Measurements from ENCODE around the gene TP53I11. TPM values are rescaled to one million over a fixed set of nuclear protein-coding genes. Genes with fewer than 3 reads are reported as not detected.

Gene TP53I11
- total RNA-seq (2016; rRNA removed; fragmentation: Illumina TruSeq; extraction: Trizol) (not detected in 2 replicates), polyA plus RNA-seq (2011; rRNA removed) (not detected in 2 replicates), polyA minus RNA-seq (2011; rRNA and poly(A)+ RNA removed; ENCODE audit: low replicate concordance) (1.0 TPM in 1 of 2 replicates, not detected in the other), Bru-seq, nascent RNA (percentile 8 among the genes with signal in this experiment), BruChase-seq, experiment 1, labeled RNA remaining after a 6-hour chase (percentile 16 among the genes with signal in this experiment), BruChase-seq, experiment 2, labeled RNA remaining after a 2-hour chase (percentile 8 among the genes with signal in this experiment)
- total RNA-seq (2016; cell fraction: cytosol; rRNA removed; fragmentation: Illumina TruSeq; extraction: Trizol; ENCODE audit: low read depth), result not detected in 2 replicates
- not detected in 2 replicates for total RNA-seq (2016; cell fraction: insoluble cytoplasmic fraction; rRNA removed; fragmentation: Illumina TruSeq; extraction: Trizol)
- total RNA-seq (2016; cell fraction: membrane; rRNA removed; fragmentation: Illumina TruSeq; extraction: Trizol), result not detected in 2 replicates
- not detected in 2 replicates for total RNA-seq (2016; cell fraction: nucleus; rRNA removed; fragmentation: Illumina TruSeq; extraction: Trizol)
- polyA plus RNA-seq (2011; cell fraction: cytosol; rRNA removed), result not detected in 2 replicates
- not detected in 2 replicates for polyA plus RNA-seq (2011; cell fraction: nucleus; rRNA removed)
- polyA plus RNA-seq (2012), result not detected in 2 replicates
- polyA plus RNA-seq (2016; cell fraction: cytosol; fragmentation: Illumina TruSeq; extraction: Trizol; ENCODE audit: low read depth), result not detected in 2 replicates
- not detected in 2 replicates for polyA plus RNA-seq (2016; cell fraction: insoluble cytoplasmic fraction; fragmentation: Illumina TruSeq; extraction: Trizol; ENCODE audit: low read depth)
- not detected in 2 replicates for polyA plus RNA-seq (2016; cell fraction: membrane; fragmentation: Illumina TruSeq; extraction: Trizol; ENCODE audit: low read depth)
- polyA plus RNA-seq (2016; cell fraction: nucleus; fragmentation: Illumina TruSeq; extraction: Trizol; ENCODE audit: insufficient read depth, low read depth), result not detected in 2 replicates
- not detected in 2 replicates for polyA minus RNA-seq (2011; cell fraction: cytosol; rRNA and poly(A)+ RNA removed)
- not detected in 2 replicates for polyA minus RNA-seq (2011; cell fraction: nucleus; rRNA and poly(A)+ RNA removed)
- long read RNA-seq, experiment 1, result 0 reads
- long read RNA-seq, experiment 2, result 0 reads

- BruUV-seq (replicated peaks), result no TSS peak
- ATAC-seq (no peak; the same call in 2 of the 3 replicates), FAIRE-seq (no peak), DNase-seq (ENCODE audit: low spot score) (no peak)
- Histone ChIP-seq H3K4me1 (ENCODE audit: insufficient read depth, low read length) (peaks cover 10% of the 10 kb centered on the region), H2AFZ (ENCODE audit: low read length) (no peak within 1 kb of the TSS), H3K9ac (ENCODE audit: insufficient read depth, low read depth, low read length) (no peak within 1 kb of the TSS), H3K79me2 (ENCODE audit: insufficient read depth, low read length) (no peaks in the 10 kb centered on the region), H3K4me2 (ENCODE audit: low read depth, low read length) (no peak within 1 kb of the TSS), H3K27me3 (ENCODE audit: control insufficient read depth in 1 of 2, insufficient read depth in 2 of 2, low read length in 2 of 2) (peaks cover 4 to 29% of the 10 kb centered on the region in 2 experiments; a peak in 4 of 5 replicates), H3K27ac (ENCODE audit: extremely low read length, insufficient read depth, low read length) (no peak within 1 kb of the TSS), H4K20me1 (ENCODE audit: insufficient read depth, low read length) (no peaks in the 10 kb centered on the region), H3K36me3 (replicated peaks in 1 of 2; ENCODE audit: control insufficient read depth in 1 of 2, insufficient read depth in 2 of 2, low read length in 2 of 2) (no peaks in the 10 kb centered on the region), H3K4me3 (replicated peaks in 1 of 3; ENCODE audit: insufficient read depth in 1 of 3, low read depth in 2 of 3, low read length in 3 of 3) (no peak within 1 kb of the TSS), H3K9me3 (ENCODE audit: low read length) (no peaks in the 10 kb centered on the region)
- TF ChIP-seq ZNF607 (CRISPR knock-in tag; IDR thresholded peaks at IDR 0.05; ENCODE audit: borderline replicate concordance), result no peak
- no peak for TF ChIP-seq ZSCAN12 (CRISPR knock-in tag; IDR thresholded peaks at IDR 0.05)
- no peak for TF ChIP-seq RFX1 (IDR thresholded peaks at IDR 0.05)
- no peak for TF ChIP-seq MTA1 (CRISPR knock-in tag; IDR thresholded peaks at IDR 0.05; ENCODE audit: borderline replicate concordance)
- TF ChIP-seq MBNL3 (CRISPR knock-in tag; conservative IDR thresholded peaks at IDR 0.05), result no peak
- no peak for TF ChIP-seq KLF16 (CRISPR knock-in tag; IDR thresholded peaks at IDR 0.05)
- TF ChIP-seq MAZ (IDR thresholded peaks at IDR 0.05; ENCODE audit: borderline replicate concordance, low read depth, low read length), result no peak
- no peak for TF ChIP-seq MAZ (CRISPR knock-in tag; IDR thresholded peaks at IDR 0.05; ENCODE audit: low read depth)
- no peak for TF ChIP-seq SMYD3 (CRISPR knock-in tag; IDR thresholded peaks at IDR 0.05)
- no peak for TF ChIP-seq HHEX (CRISPR knock-in tag; IDR thresholded peaks at IDR 0.05)
- TF ChIP-seq PTBP1 (IDR thresholded peaks at IDR 0.05; ENCODE audit: low read depth, low read length, poor library complexity, severe bottlenecking), result no peak
- TF ChIP-seq GTF2F1 (IDR thresholded peaks at IDR 0.05; ENCODE audit: low read length), result no peak
- TF ChIP-seq ZNF761 (CRISPR knock-in tag; conservative IDR thresholded peaks at IDR 0.05), result no peak
- ChIA-PET CTCF (ENCODE audit: low intra/inter-chr PET ratio, low total read pairs) (no interaction called here), POLR2A (no interaction called here)
- in situ Hi-C loops (cut with HindIII; ENCODE audit: extremely low pct_ligation_motif_present, low pct_unique_long_range_greater_than_20kb) (no loop called here), intact Hi-C loops (cut with micrococcal nuclease; ENCODE audit: unreplicated experiment) (no loop called here)
- 52% methylated on average over 18 of the region's 83 CpGs for WGBS (ENCODE audit: low lambda C conversion rate)
Measured at GRCh38 chr11:44950625-44951476, at the start of gene TP53I11. TSS of gene TP53I11 (minus strand) at chr11:44950883. CDS start at chr11:44938335, 12,548 bp downstream.

Data from HepG2 (cell line).